ENCODE measurements around the gene GFOD1.
"Not testable (repeated sequence)": the region's sequence is repeated elsewhere in the genome, so short reads cannot be mapped to it uniquely, and the experiment has no call there.

GFOD1 gene

GRCh38 chr6:13439644-13440043, 47.8 kb downstream of the GFOD1 start:
- no peak for DNase-seq

DNA sequence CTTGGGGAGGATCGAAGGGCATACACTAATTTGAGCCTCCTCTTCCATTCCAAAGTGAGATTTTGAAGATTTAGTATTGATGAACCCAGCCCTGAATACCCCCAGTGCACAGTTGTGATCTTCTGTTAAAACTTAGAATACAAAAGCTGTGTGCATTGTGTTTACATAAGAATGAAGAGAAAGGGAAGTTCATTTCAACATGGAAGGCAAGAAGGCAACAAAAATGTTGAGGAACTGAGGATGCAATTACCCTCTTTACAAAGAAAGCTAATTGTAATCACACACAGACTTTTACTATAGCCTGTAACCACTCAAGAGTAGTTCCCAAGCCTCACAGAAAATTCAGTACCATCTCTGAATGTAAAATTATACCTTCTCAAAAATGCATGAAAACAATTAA, 49.3 kb downstream of the GFOD1 start:
- peak in 2 of 4 experiments; percentile 39 to 49 for DNase-seq

DNA sequence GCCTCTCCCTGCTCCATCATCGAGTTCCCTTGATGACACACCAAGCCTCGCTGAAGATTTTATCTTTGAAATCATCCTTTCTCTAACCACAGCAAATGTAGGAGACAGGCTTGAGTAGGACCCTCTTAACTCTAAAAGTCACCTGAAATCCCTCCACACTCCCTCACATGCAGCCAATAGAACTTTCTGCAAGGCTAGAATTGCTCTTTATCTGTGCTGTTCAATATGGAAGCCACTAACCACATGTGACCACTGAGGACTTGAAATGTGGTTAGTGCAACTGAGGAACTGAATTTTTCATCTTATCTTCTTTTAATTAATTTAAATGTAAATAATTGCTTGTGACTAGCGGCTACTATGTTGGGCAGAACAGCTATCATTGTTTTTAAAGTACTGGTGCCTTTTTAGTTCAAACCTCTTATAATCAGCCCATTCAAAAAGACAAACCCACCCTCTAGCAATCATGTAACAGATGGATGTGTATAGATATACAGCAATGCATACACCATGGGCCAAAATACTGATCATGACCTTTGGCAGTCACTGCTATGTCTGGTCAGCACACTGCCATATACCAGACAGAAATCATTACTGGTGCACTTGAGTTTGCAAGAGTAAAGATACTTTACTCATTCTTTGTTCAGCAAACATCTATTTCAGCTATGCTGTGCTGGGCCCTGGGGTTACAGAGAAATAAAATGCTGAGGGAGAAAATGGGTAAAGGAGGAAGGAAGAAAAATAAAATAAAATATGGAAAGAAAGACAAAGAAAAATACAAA, 50.0 kb downstream of the GFOD1 start:
- no peak for DNase-seq

DNA sequence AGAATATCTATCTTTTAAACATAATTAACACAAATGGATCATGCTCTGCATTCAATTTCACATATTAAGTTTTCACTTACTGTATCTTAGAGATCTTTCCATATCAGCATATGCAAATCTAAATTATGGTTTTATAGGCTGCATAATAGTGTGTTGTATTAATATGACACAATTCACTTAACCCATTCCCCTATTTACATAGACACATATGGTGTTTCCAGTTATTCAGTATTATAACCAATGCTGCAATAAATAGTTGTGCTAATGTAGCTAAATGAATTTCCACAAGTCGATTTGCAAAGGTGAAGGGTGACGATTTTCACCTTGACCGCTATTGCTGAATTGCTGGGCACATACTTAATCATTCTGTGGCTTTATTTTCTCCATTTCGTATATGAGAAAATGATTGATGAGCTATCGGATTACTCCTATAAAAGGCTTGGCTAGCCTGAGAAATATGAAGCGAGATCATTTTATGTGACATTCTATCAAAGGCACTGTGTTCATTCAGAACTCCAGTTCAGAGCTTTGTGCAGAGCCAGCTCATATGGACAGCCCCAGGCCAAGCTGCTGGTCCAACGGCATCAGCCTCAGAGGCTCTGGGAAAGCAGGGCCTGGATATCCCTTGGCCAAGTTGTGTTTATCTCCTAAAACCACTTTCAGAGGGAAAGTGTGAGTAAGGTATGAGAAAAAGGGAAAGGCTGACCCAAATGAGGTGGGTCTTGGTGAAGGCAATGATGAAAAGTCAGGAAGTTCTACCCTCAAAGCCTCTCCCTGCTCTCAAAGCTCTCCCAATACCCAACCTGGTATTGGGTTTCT, 50.8 kb downstream of the GFOD1 start:
- DNase-seq: no peak

DNA sequence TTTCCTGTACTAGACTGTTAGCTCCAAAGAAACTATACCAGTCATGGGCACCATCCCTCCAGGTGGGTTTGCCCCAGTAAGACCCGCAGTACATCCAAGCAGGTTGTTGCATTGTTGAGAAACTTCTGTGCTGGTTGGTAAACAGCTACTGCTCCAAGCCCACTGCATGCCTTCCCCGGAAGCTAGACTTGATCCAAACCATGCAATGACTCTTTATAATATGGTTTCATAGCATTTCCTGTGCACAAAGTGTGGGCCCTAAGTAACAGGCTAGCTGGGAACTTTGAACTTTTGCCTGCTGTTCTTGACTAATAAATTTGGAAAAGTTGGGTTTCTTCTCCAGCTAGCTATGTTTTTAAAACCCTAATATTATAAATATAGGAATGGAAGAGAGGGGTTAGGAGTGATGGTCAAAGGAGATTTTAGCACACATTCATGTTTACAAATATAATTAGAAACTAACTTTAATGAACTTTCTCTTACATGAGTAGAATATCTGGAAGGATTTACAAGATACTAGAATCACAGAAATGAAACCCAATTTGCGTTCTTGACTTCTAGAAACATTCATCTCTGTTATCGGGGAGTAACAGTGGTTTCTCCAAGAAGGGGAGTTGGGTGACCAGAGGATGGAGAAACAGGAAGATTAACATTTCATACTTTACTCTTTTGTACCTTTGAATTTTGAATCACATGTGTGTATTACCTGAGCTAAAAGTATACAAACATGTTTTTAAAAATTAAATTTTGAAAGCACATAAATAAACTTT, 51.7 kb downstream of the GFOD1 start:
- no peak for DNase-seq

DNA sequence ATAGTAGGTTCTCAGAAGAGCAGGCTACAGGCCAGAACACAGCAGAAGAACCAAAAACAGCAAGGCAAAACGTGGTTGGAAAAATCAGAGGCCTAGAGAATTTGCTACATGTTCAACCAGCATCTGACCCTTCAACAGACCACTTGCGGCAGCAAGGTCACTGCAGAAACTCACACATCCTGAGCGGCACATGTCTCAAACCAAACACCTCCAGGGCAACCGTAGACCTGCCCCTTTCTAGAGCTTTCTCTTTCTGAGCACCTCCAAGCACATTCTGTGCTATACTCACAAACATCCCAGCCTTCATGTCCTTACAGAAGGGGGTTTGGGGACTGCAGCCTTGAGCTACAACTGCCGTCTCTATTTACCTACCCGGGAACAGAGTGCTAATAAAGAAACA, 52.6 kb downstream of the GFOD1 start:
- no peak for DNase-seq

- DNase-seq: not testable (repeated sequence)
These were observed 53.1 kb downstream of the GFOD1 start for GRCh38 chr6:13434135-13434775.

GRCh38 chr6:13433709-13434121, 53.7 kb downstream of the GFOD1 start:
- peak; percentile 67 to 84 (median 76) for DNase-seq

- peak; percentile 28 to 79 (median 60) for DNase-seq
These were observed 54.7 kb downstream of the GFOD1 start for GRCh38 chr6:13432526-13433184.

- DNase-seq: peak; percentile 53 to 76 (median 71)
These were observed 55.4 kb downstream of the GFOD1 start for GRCh38 chr6:13431861-13432465.

GRCh38 chr6:13431059-13431656, 56.2 kb downstream of the GFOD1 start:
- no peak for DNase-seq

GRCh38 chr6:13429406-13429753, 58.0 kb downstream of the GFOD1 start:
- no peak for DNase-seq

- DNase-seq: peak in 3 of 4 experiments; percentile 14 to 48 (median 31)
These were observed 58.6 kb downstream of the GFOD1 start for GRCh38 chr6:13428583-13429405.

DNA sequence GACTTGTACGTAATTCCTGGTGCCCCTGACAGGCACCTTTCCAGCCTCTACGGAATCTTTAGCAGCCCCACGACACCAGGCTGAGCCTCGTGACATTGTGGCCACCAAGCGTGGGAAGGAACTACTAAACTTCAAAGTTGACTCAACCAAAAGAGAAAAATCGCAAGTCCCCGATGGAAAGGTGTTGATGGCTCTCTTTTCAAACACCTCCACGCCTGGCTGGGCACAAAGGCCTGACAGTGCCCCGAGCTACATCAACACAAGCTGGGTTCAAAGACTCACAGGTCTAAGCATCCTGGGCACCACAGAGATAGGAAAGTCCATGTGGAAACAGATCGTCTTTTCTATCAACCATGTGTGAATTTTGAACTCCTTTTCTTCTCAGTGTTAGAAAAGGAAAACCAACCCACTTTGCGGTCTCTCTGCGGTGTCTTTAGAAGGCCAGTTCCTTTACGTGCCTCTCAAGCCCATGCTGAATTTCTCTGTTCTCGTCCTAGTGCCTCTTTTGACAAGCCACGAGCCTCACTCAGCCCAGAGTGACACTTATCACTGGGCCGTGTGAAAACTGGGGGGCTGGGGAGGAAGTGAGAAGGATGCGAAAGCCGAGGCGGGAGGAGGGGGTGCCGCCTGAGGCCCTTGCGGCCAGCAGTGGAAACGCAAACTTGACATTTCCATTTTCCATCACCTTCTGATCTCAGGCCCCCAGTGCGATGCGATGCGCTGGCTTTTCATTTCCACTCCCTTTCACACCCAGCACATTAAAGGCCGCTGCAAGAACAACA, 59.4 kb downstream of the GFOD1 start:
- peak; percentile 69 to 83 (median 79) for DNase-seq

DNA sequence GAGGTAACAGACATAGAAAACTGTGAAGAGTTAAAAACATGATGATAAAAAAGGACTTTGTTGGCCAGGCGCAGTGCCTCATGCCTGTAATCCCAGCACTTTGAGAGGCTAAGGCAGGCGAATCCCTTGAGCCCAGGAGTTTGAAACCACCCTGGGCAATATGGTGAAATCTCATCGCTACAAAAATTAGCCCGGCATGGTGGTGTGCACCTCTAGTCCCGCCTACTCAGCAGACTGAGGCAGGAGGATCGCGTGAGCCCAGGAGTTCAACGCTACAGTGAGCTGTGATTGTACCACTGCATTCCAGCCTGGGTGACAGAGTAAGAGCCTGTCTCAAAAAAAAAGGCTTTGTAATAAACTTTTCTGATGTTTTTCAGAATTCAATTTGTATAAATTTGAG, 60.1 kb downstream of the GFOD1 start:
- DNase-seq: no peak

DNA sequence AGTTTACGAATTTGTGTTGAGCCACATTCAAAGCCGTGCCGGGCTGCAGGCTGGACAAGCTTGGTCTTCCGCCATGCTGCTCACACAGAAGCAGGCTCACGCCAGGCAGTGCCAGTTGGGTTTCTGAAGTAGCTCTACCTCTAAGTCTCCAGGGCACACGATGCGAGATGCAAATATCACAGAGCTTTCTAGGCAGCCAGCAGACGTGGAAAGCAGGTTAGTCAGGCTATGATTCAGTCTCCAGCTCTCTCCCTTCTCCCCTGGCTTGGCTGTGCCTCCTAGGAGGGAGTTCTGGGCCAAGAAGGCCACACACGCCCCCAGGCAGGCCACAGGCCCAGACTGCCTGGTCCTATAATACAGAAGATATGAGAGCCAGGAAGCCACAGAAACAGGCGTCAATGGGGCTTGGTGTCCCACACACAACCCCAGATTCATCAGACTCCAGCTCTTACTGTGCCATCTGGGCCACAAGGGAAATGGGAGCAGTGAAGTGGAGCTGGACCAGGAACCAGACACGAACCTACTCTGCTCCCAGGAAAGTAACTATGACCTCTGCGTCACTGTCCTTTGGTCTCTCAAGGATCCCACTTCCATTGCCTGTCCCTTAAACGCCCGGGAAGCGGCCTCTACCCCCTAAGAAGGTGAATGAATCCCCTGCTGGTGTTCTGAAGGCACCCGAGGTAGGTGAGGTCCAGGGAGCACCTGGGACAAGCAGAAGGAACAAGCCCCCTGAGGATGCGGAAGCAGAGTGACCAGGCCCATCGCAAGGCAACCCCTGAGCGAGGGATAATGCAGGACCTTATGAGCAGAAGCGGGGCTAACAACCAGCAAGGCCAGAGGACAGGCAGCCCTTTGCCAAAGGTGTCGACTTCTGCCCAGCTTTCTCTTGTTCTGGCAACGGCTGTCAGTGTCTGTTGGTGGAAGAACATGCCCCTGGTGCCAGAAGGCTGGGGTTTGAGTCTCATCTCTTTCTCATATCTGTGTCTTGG, 61.2 kb downstream of the GFOD1 start:
- no peak for DNase-seq

DNA sequence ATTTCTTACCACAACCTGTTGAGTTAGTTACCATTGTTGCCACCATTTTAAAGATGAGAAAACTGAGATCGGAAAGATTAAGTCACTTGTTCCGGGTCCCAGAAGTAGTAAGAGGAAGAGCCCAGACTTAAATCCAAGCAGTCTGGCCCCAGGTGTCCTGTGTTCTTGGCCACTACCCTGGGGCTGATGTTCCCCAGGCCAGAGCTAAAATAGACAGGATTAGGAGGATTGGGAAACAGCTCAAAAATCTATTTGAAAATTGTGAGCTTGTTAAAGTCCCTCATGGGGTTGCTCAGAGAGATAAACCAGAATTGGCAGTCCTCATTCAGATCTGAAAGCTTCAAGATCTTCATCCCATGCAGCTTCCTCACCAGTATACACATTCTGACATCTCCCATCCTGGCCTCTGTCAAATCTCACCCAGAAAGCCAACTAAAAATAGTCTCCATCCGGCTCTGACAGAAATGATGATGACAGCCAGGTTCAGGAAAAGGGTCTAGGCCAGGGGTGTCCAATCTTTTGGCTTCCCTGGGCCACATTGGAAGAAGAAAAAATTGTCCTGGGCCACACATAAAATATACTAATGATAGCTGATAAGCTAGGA, 62.0 kb downstream of the GFOD1 start:
- no peak for DNase-seq

GRCh38 chr6:13423252-13423651, 64.1 kb downstream of the GFOD1 start:
- DNase-seq: no peak
